HepG2 (cell line): ENCODE measurements around the gene RGS19. TPM values are rescaled to one million over a fixed set of nuclear protein-coding genes. Genes with fewer than 3 reads are reported as not detected.
A peak's percentile ranks its signal among the peaks of the same experiment; 100 is the strongest.

ENCODE experiments used
- CHD4 ChIP-seq: fragments of 200-600 bp; sonication (generic); IDR thresholded peaks from 2 replicates; pipeline ENCODE4 v1.7.0; 2017; ENCODE audit warnings: mild to moderate bottlenecking, low read length, borderline replicate concordance
- ERF ChIP-seq: IDR thresholded peaks from 2 replicates; pipeline ENCODE4 v1.6.1; 2018; ENCODE audit warnings: missing biosample characterization, missing genetic modification reagents
- FOSL2 ChIP-seq: sonication (generic); formaldehyde crosslinking; IDR thresholded peaks from 2 replicates; pipeline ENCODE4 v1.4.0; 2020; ENCODE audit warnings: missing genetic modification reagents
- FOXO4 ChIP-seq: sonication (generic); formaldehyde crosslinking; conservative IDR thresholded peaks from 2 replicates; pipeline ENCODE4 v1.8.1; 2023; ENCODE audit warnings: missing genetic modification reagents
- GTF3A ChIP-seq: sonication (generic); formaldehyde crosslinking; conservative IDR thresholded peaks from 2 replicates; pipeline ENCODE4 v1.4.0; 2020; ENCODE audit warnings: mild to moderate bottlenecking, missing genetic modification reagents
- MATR3 ChIP-seq: sonication (generic); formaldehyde crosslinking; IDR thresholded peaks from 2 replicates; pipeline ENCODE4 v1.4.0; 2020; ENCODE audit warnings: missing genetic modification reagents
- MTERF4 ChIP-seq: sonication (generic); formaldehyde crosslinking; IDR thresholded peaks from 2 replicates; pipeline ENCODE4 v1.8.0; 2023; ENCODE audit warnings: mild to moderate bottlenecking, missing genetic modification reagents
- NFE2 ChIP-seq: sonication (generic); formaldehyde crosslinking; IDR thresholded peaks from 2 replicates; pipeline ENCODE4 v1.4.0; 2020; ENCODE audit warnings: missing genetic modification reagents
- SPEN ChIP-seq: sonication (generic); formaldehyde crosslinking; IDR thresholded peaks from 2 replicates; pipeline ENCODE4 v1.5.1; 2020; ENCODE audit warnings: low read depth, mild to moderate bottlenecking, missing genetic modification reagents
- ZBTB25 ChIP-seq: IDR thresholded peaks from 2 replicates; pipeline ENCODE4 v1.6.1; 2018; ENCODE audit warnings: missing genetic modification reagents
- ZKSCAN1 ChIP-seq: fragments of 150-350 bp; IDR thresholded peaks from 2 replicates; pipeline ENCODE4 v1.6.1; 2014; ENCODE audit warnings: low read length
- ZNF205 ChIP-seq: IDR thresholded peaks from 2 replicates; pipeline ENCODE4 v1.6.1; 2018; ENCODE audit warnings: missing biosample characterization, missing genetic modification reagents
- ZNF546 ChIP-seq: sonication (generic); formaldehyde crosslinking; conservative IDR thresholded peaks from 2 replicates; pipeline ENCODE4 v1.8.1; 2023; ENCODE audit warnings: mild to moderate bottlenecking, missing genetic modification reagents
- ZNF562 ChIP-seq: sonication (generic); formaldehyde crosslinking; IDR thresholded peaks from 2 replicates; pipeline ENCODE4 v1.8.0; 2022; ENCODE audit warnings: missing genetic modification reagents, borderline replicate concordance
- ZNF570 ChIP-seq: sonication (generic); formaldehyde crosslinking; IDR thresholded peaks from 2 replicates; pipeline ENCODE4 v1.4.0; 2020; ENCODE audit warnings: mild to moderate bottlenecking, missing genetic modification reagents, borderline replicate concordance
- ZNF574 ChIP-seq: sonication (generic); formaldehyde crosslinking; IDR thresholded peaks from 2 replicates; pipeline ENCODE4 v1.4.0; 2020; ENCODE audit warnings: missing genetic modification reagents
- ZNF737 ChIP-seq: sonication (generic); formaldehyde crosslinking; IDR thresholded peaks from 2 replicates; pipeline ENCODE4 v1.5.0; 2020; ENCODE audit warnings: missing genetic modification reagents, mild to moderate bottlenecking, borderline replicate concordance
- ZNF782 ChIP-seq: sonication (generic); formaldehyde crosslinking; IDR thresholded peaks from 2 replicates; pipeline ENCODE4 v1.4.0; 2020; ENCODE audit warnings: missing genetic modification reagents, mild to moderate bottlenecking, borderline replicate concordance
- ZNF800 ChIP-seq: sonication (generic); formaldehyde crosslinking; IDR thresholded peaks from 2 replicates; pipeline ENCODE4 v1.4.0; 2020; ENCODE audit warnings: missing genetic modification reagents
- polyA plus RNA-seq, 8 experiments: library from polyadenylated mRNA; depleted of rRNA in 3 of 8; stranded (reverse) in 7 of 8; unstranded in 1 of 8; fragments of >200 nt; fragmentation: Illumina TruSeq in 4 of 8; extraction: Trizol in 4 of 8; gene quantifications; 2 replicates each; pipeline versions ENCODE4 v1.2.1 to v1.2.3, GENCODE V29; 2011 to 2016; ENCODE audit warnings: low read depth in 4 of 8, missing spikeins in 1 of 8, mixed read lengths in 1 of 8; ENCODE audit not compliant: insufficient read depth in 1 of 8
- total RNA-seq, 5 experiments: library from RNA; depleted of rRNA; stranded (reverse); fragments of >200 nt; fragmentation: Illumina TruSeq; extraction: Trizol; gene quantifications; 2 replicates each; pipeline ENCODE4 v1.2.3, GENCODE V29; 2016; ENCODE audit warnings: low read depth in 1 of 5
- TF ChIP-seq, protein P1 (sequence below): IDR thresholded peaks from 2 replicates; pipeline ENCODE4 v1.6.1; 2016; ENCODE audit warnings: missing compliant biosample characterization, missing genetic modification reagents, borderline replicate concordance

Gene RGS19
- total and polyA plus RNA-seq, 2 of the 13 experiments (the other 11 are each of a cell fraction or from before 2014, with no cell fraction given): 10.7 to 11.9 TPM

DNA sequence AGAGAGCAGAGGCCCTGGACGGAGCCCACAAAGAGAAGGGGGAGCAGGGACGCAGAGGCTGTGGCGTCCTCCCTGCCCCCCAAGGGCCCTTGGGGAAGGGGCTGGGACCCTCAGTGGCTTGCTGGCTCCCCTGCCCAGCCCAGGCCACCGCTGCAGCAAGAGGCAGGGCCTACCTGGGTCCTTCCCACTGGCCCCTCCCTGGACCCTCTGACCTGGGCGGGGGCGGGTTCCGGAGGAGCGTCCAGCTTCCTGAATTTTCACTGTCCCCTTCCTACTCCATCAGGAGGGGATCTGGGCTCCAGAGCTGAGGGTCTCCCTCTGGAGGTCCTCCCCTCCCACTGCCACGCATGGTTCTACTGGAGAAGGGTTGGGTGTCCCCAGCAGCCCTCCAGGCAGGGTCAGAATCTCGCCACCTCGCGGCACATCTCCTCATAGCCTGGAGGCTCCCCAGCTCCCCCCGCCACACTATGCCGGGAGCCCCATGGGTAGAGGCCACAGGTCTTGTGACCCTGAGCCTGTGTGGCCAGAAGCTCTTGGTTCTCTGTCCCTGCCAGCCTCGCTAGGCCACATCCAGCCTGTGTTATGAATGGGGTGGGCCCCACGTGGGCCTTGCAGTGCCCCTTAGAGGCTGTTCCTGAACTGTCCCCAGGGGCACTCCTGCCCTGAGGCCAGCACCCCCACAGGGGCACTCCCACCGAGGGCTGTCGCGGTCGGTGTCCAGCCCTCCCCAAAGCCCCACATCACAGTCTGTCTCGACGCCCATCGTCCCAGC, 28.9 kb downstream of the RGS19 start (continued):
- TF ChIP-seq ZNF574 (CRISPR knock-in tag) (peak; percentile 63; the same call in 1 of the 2 replicates), NFE2 (CRISPR knock-in tag) (0 out of 2 replicates have a peak, but pooled peaks have one; percentile 5), ZNF800 (CRISPR knock-in tag) (peak; percentile 90), ZNF782 (CRISPR knock-in tag) (no peak), ERF (CRISPR knock-in tag) (peak; percentile 80), ZNF205 (no peak), MTERF4 (CRISPR knock-in tag) (peak; percentile 4; the same call in 1 of the 2 replicates), FOSL2 (CRISPR knock-in tag) (peak; percentile 20), ZNF737 (CRISPR knock-in tag) (no peak), ZKSCAN1 (no peak), ZNF562 (CRISPR knock-in tag) (no peak), ZNF546 (CRISPR knock-in tag) (0 out of 2 replicates have a peak, but pooled peaks have one; percentile 4), CHD4 (no peak), FOXO4 (CRISPR knock-in tag) (0 out of 2 replicates have a peak, but pooled peaks have one; percentile 81), ZNF570 (CRISPR knock-in tag) (no peak), SPEN (CRISPR knock-in tag) (peak; percentile 48; the same call in 1 of the 2 replicates), MATR3 (peak; percentile 94; the same call in 1 of the 2 replicates), GTF3A (CRISPR knock-in tag) (no peak), ZBTB25 (CRISPR knock-in tag) (peak; percentile 72; the same call in 1 of the 2 replicates)
- TF ChIP-seq, protein P1, sequence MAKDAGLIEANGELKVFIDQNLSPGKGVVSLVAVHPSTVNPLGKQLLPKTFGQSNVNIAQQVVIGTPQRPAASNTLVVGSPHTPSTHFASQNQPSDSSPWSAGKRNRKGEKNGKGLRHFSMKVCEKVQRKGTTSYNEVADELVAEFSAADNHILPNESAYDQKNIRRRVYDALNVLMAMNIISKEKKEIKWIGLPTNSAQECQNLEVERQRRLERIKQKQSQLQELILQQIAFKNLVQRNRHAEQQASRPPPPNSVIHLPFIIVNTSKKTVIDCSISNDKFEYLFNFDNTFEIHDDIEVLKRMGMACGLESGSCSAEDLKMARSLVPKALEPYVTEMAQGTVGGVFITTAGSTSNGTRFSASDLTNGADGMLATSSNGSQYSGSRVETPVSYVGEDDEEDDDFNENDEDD (CRISPR knock-in tag): peak; percentile 44
